GM18909 (cell line): Measurements from ENCODE around the gene MUL1.

Experiments used
- ATAC-seq: cut with Tn5 transposase; IDR thresholded peaks from one replicate; pipeline ENCODE4 v1.9.1; 2021; ENCODE audit warnings: mild to moderate bottlenecking; ENCODE audit not compliant: unreplicated experiment, poor library complexity

The MUL1 gene

GRCh38 chr1:20486457-20487235 is 21.3 kb downstream of the MUL1 start:
- ATAC-seq, result no peak

GRCh38 chr1:20485527-20486456 is 22.2 kb downstream of the MUL1 start, which contains the start of gene CAMK2N1:
TSS of gene CAMK2N1 (minus strand) at chr1:20486210. CDS start at chr1:20485379, 831 bp downstream.
- no peak for ATAC-seq

DNA sequence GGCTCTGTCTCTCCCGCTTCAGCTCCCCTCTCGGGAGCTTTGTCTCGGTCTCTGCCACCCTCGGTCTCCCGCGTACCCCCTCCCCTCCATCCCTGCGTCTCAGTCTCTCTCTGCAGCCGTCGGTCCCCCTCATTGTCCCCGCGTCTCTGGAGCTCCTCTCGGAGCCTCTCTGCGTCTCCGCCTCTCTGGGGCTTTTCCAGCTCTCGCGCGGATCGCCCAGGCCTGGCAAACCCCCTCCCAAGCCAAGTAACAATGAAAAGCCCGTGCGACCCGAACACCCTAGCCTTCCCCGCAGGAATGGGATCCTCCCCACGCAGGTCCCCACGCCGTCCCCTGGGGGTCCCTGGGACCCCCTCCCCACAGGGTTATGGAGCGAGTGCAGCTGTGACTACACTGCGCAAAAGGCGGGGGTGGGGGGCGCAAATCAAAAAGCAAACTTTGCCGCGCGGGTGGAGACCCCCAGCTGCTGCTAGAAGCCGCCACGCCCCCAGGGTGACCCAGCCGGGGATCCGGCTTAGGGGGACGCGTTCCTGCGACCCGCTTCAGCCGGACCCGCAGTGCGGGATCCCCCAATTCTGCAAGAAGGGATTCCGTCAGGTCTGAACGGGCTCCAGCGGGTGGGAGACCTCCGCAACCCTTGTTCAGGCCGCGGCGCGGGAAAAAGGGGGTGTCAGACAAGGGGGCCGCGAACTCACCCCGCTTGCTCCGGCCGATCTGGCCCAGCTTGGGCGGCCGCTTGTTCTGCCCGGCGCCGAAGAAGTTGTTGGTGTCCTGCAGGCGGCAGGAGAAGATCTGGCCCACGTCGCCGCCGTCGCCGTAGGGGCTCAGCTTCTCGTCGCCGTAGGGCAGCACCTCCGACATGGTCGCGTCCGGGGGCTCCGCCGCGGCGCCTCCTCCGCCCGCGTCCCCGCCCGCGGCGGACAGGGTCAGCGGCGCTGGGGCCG is 23.2 kb downstream of the MUL1 start:
- ATAC-seq, result no peak

- no peak for ATAC-seq
Measured at GRCh38 chr1:20483833-20484518, 24.0 kb downstream of the MUL1 start.

DNA sequence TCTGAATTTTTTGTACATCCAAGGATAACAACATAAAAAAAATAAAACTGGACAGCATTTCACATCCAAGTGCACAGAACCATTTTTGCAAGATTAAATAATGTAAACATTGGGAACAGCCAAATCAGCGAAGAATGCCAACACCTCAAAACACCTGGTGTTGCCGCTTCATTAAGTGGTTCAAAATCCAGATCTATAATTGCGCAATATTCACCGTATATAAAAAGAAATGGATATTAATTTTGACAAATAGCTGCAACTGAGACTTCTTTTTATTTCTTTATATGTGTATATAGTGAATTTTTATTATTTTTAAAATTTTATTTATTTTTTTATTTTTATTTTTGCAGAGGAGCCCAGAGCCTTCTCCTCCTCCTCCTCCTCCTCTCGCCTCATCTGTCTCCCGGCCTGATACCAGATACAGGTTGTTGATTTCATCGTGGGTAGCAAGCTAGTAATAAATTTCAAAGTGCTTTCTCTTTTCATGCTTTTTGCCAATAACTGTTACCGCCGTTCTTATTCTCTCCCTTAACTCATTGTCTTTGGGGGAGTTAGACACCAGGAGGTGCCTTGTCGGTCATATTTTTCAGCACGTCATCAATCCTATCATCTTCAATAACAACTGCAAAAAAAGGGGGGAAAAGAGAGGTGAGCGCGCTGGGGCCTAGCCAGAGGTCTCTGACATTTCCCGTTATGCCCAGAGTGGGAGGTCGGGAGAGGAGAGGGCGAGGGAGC is 24.7 kb downstream of the MUL1 start:
- ATAC-seq, result no peak

- ATAC-seq, result no peak
Measured at GRCh38 chr1:20481643-20482498, 26.1 kb downstream of the MUL1 start.

GRCh38 chr1:20480951-20481617 is 26.9 kb downstream of the MUL1 start:
- no peak for ATAC-seq

- ATAC-seq, result no peak
Measured at GRCh38 chr1:20480243-20480944, 27.6 kb downstream of the MUL1 start.

DNA sequence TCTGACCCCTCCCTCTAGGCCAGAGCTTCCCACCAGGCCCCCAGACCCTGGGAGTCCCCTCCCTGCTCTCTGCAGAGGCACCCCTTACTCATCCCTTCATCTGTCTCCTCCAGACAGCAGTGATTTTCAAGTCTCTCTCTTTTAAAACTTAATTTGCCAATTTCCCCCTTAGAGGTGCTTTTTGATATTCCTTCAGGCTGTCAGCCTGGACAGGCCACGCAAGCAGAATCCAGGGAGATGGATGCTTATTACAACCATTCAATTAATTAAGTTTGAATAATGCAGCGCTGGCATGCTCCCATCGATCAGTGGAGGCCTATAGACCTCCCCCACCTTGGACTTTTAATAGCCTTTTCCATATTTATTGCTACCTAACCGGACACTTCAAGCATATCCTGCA is 28.1 kb downstream of the MUL1 start:
- no peak for ATAC-seq

- no peak for ATAC-seq
Measured at GRCh38 chr1:20478057-20478635, 29.8 kb downstream of the MUL1 start.

GRCh38 chr1:20477348-20478056 is 30.4 kb downstream of the MUL1 start:
- no peak for ATAC-seq

- ATAC-seq, result no peak
Measured at GRCh38 chr1:20476265-20477038, 31.5 kb downstream of the MUL1 start.

DNA sequence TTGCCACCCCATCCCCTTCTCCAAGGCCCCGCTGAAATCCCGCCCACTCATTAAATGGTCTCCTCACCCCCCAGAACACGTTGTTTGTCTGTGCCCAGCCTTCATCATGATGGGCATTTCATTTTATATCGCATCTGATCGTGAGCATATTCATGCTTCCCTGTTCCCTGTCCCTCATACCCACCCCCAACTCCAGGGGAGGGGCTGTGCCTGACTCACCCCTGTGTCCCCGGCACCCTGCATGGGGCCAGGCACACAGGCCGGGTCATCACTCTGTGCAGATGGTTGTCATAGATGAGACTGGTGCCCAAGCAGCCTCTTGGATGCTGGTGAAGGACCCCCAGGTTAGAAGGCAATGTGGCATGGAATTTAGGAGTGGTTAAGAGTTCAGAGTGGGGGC is 33.0 kb downstream of the MUL1 start:
- ATAC-seq, result no peak

DNA sequence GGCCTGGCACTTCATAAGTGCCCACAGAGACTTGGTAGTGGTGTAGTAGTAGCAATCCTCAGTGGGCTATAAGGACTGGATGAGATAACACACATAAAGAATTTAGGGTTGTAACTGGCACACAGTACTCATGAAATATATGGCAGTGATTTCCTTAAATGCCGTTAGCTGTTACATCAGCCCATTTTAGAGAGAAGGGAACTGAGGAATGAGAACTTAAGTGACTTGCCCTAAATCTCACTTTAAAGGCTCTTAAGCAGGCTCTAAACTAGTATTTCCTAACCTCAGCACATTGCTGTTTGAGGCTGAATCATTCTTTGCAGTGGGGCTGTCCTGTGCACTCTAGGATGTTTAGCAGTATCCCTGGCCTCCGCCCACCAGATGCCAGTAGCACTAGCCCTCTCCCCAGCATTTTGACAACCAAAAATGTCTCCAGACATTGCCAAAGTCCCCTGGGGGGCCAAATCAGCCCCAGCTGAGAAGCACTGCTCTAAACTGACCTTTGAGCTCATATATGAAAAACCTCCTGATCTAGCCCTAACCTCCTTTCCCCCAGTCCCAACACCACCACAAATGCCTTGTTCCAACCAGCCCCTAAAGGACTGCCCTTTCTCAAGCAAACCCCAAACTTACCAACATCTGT is 33.5 kb downstream of the MUL1 start:
- ATAC-seq, result no peak

GRCh38 chr1:20473894-20474293 is 34.1 kb downstream of the MUL1 start:
- ATAC-seq, result no peak
